GM12891 (cell line): ENCODE data around the gene CTNNA1.

Experiments
- PAX5 ChIP-seq: IDR thresholded peaks from 2 replicates; pipeline ENCODE4 v1.6.1; 2011; ENCODE audit warnings: low read length, moderate library complexity, mild to moderate bottlenecking; ENCODE audit not compliant: insufficient read depth, severe bottlenecking
- POLR2AphosphoS5 ChIP-seq: IDR thresholded peaks from 2 replicates; pipeline ENCODE4 v1.6.1; 2011; ENCODE audit warnings: low read depth, low read length, control low read depth
- SPI1 ChIP-seq: IDR thresholded peaks from 2 replicates; pipeline ENCODE4 v1.6.1; 2011; ENCODE audit warnings: low read depth, low read length, control low read depth
- TAF1 ChIP-seq: IDR thresholded peaks from 2 replicates; pipeline ENCODE4 v1.6.1; 2011; ENCODE audit warnings: low read depth, low read length, control low read depth

- TF ChIP-seq PAX5 (no peak), POLR2AphosphoS5 (no peak), SPI1 (no peak), TAF1 (no peak)
Measured at GRCh38 chr5:138706655-138707480, 46.4 kb upstream of the CTNNA1 start.
